NCI-H524 (cell line): Measurements from ENCODE around the gene CALM1.

ENCODE experiments used
- DNase-seq, 2 experiments: peaks; one replicate each; lab custom pipeline; 2025; lab: John Stamatoyannopoulos, UW

The CALM1 gene

DNA sequence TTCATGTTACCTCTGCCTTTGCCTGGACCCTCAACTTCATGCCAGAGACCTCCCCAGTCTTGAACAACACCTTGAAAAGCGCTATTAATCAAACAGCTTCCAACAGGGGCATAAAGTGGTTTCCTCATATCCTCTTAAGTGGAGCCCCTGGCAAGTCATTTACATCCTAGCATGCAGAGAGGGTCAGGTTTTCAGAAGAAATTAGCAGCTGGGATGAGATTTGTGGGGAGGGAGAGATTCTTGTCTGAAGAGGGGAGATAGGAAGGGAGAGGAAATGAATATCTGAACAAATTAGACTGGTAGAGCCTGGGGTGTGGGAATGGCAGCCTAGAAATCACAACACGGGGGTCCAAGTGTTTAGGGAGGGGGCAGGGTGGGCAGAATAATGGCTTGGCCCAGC lies 45.6 kb downstream of the CALM1 start:
- DNase-seq: peak; percentile 60 to 87

DNA sequence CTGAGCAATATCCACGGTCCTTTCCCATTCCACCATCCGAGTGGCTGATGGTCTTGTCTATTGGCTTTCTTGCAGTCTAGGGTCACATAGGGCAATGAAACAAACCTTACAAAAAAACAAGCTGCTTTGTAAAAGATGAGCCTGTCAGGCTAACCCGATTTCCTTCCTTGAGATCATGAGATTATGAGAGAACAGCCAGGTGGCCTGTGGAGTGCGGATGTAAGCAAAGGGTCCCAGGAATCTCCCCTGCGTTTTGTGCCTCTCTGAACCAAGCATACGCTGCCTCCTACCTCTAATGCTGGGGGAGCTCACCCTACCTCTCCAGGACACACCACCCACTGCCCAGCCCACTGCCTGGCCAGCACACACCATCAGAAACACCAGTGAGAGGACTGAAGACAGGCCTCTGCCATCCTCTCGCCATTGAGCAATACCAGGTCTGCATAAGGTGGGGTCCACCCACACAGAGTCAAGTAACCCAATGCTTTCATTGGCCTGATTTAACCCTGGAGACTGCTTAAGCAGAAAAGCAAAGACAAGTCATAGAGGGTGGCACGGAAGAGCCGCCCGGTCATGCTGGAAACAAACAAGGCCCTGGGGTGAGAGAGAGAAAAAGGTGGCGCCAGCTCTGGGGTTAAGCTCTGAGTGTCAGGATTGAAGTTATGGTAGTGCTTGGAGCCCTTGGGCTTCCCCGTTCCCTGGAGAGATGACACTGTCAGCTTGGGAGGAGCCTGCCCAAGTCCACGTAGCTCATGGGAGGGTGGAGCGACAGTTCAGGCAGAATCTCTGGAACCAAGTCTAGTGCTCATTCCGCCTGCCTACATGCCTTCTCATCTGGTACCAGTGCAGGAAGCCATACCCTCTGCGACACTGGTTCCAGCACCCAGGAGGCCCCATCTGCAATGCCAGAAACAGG lies 46.6 kb downstream of the CALM1 start:
- DNase-seq: peak; percentile 58 to 85

DNA sequence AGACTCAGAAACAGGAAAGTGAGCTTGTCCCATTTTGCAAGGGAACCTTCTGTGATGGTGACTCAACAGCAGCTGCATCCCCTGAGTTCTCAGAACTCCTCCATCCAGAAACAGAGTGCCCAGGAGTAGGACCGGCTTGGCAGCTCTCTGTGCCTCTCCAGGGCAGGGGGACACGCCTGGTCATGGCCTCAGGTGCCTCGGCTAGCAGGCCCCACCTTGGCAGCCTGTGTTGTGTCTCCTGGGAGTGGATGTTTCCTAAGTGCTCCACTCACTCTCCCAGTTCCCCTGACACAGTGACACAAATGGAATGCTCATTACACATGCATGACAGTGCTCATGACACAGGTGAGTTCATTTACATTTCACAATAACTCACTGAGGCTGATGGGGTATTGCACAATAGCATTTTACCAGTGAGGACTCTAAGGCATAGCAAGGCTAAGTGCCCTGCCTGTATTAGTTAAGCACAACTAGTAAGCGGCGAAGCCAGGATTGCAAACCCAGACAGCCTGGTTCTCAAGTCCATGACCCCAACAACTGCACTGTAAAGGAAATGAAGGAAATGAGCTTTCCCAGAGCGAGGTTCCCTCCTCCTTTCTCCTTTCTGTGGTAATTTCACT lies 47.4 kb downstream of the CALM1 start:
- no peak for DNase-seq

DNA sequence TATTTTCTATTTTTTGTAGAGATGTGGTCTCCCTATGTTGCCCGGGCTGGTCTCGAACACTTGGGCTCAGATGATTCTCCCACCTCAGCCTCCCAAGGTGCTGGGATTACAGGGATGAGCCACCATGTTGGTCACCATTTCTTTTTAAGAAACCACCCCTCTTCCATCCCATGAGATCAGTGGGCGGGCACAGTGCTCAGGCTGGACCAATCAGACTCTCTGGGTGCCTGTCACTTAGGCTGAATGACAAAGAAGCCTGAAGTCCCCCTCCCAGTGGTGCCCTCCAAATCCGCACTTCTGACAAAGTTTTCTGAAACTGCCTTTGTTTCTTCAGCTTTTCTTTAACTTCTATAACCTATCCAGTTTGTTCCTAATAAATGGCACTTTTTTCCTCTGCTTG lies 48.2 kb downstream of the CALM1 start:
- DNase-seq: no peak

DNA sequence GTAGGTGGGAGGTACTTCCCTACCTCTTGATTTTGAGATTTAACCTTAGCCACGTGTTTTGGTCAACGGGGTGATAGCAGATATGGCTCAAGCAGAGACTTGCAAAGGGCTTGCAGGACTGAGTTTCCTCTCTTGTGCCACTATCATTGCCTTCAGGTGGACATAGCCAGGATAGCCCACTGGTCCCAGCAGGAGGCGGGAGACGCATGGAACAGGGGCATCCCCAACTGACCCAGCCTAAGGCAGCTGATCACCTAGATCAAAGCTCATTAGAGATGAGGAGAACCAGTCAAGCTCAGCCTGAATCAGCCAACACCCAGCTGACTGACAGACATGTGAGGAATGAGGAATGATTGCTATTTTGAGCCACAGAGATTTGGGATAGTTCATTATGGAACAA lies 49.6 kb downstream of the CALM1 start:
- DNase-seq: no peak

DNA sequence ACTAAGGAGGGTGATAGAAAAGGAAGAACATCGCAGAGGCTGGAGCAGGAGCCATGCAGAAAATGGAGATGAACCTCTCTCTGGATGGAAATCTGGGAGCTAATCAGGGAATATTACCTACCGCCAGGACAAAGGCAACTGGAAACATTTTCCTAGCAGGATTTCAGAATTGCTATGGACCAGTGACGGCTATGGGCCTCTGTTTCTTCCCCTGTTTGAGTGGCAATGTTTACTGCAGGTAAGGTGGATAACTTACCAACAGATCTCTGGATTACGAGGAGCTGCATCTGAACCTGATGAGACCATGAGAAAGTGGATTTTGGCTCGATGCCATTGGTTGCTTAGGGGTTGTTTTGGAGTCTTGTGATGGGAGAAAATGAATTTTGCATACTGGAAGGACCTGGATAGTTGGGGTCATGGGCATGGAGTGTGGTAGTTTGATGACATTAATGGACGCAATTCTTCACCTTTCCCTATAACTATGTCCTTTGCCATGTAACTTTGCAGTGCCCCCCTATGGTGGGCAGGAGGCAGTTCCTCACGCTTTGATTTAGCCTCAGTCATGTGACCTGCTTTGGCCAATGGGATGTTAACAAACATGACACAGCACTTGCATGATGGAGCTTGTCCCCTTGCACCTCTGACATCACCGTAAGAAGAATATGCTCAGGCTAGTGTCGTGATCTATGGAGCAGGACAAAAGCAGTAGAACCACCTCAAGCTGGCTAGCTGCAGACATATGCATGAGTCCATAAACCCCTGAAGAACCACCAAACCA lies 51.1 kb downstream of the CALM1 start:
- no peak for DNase-seq

DNA sequence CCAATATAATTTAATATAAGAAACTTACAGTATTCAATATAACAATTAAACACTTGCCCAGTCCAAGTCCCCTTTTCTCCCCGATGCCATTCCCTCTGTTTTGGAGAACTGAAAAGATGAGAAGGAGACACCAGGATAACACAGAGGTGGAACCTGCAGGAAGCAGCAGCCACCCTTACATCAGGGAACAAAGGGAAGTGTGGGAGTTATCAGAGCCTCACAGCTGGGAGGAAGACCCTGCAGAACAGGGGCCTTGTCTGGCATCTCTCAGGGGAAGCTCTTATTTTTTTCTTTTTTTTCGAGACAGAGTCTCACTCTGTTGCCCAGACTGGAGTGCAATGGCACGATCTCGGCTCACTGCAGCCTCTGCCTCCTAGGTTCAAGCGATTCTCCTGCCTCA lies 52.6 kb downstream of the CALM1 start:
- DNase-seq: no peak

DNA sequence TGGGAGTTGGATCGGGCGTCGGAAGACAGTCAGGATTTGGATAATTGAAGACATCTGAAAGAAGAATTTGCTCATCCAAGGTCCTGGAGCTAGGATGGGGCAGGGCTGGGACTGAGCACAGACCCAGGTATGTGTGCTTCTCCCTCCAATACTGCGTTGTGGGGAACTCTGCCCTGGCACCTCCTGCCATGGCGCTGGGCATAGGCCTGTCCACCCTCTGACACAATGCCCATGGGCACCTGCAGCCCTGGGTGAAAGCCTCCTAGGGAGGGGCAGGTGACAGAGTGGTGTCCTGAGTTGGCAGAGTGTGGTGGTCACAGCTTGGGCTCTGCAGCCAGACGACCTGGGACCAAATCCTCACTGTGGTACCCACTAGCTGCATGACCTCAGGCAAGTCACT lies 53.3 kb downstream of the CALM1 start:
- no peak for DNase-seq

DNA sequence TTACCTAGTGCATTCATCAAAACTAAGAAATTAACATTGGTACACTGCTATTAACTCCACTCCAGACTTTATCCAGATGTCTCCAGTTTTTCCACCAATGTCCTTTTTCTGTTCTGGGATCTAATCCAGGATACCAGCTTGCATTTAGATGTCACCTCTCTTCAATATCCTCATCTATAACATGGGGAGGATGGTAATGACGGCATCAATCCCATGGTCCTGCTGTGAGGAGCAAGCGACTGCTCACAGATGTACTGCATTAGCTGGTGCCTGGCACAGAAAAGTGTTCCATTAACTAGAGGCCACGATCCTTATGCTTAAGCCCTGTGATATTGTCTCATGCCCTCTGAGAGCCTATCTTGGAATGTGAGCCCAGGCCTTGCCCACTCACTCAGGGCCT lies 53.8 kb downstream of the CALM1 start:
- DNase-seq: peak; percentile 27 to 51

DNA sequence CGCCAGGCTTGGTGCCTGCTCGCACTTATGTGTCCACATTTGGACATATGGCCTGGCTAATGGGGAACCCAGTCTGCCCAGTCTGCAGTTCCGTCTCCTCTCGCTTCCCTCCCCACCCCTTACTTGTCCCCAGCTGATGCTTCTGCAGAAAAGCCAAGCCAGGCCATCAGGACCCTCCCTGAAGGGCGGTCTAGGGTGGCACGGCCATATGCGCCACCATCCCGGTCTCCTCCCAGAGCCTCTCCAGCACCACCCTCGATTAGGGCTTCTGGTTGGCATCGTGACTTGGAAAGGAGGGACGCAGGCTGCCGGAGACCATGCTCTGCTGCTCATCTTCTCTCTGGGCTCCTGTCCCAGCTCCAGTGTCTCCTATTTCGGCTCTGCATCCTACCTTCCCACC lies 54.6 kb downstream of the CALM1 start:
- no peak for DNase-seq

DNA sequence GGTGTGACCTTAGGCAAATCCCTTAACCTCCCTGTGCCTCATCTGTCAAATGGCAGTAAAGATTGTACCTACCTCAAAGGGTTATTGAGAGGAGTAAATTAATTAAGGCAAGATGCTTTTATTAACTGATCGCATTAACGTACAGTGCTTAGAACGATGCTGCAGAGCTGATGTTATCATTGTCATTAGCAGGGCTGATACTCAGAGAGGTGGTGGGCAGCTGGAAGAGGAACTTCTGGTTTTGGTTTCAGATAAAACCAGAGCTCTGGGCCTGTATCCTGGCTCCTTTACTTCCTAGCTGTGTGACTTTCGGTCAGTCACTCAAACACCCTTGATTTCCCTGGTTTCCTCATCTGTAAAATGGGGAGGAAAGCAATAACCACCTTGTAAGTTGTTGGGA lies 55.1 kb downstream of the CALM1 start:
- DNase-seq: no peak

DNA sequence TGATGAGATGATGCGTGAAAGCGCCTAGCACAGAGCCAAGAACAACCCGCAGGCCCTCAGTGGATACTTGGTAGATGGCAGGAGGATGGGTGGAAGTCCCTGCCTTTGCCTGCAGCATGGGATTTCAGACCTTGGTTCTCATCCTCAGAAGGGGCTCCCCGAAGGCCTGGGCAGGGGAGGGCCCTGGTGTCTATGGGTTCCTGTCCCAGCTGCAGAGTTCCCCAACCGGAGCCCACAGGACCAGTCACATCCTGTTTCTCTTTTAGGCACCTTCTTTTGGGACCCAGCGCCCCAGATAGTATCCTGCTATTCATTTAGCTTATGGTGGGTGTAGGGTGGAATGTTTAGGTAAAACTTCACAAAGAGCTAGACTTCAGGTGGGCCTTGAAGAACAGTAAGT lies 55.5 kb downstream of the CALM1 start:
- DNase-seq: no peak

DNA sequence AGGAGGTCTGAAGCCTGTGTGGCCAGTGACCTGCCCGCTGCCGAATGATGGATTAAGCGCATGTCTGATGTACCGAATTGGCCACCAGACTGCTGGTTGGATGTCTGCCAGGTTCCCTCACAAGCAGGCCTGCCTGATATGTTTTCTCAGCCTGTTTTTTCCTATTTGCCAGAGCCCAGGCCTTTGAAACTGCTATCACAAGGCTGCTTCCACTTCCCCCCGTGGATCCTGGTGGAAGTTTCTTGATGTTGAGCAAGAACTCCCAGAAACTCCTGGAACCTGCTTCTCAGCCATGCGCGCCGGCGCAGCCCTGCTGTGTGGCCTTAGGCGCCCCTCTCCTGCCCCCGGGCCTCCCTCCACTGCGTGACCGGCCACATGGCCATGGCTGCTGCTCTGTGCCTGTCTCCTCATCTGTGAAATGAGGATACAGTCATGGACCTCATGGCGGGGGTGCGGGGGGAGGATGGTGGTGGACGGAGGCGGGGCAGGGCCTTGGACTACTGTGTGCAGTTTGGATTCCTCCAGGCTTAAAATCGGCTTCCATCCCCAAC lies 56.6 kb downstream of the CALM1 start:
- DNase-seq: peak; percentile 33 to 74

DNA sequence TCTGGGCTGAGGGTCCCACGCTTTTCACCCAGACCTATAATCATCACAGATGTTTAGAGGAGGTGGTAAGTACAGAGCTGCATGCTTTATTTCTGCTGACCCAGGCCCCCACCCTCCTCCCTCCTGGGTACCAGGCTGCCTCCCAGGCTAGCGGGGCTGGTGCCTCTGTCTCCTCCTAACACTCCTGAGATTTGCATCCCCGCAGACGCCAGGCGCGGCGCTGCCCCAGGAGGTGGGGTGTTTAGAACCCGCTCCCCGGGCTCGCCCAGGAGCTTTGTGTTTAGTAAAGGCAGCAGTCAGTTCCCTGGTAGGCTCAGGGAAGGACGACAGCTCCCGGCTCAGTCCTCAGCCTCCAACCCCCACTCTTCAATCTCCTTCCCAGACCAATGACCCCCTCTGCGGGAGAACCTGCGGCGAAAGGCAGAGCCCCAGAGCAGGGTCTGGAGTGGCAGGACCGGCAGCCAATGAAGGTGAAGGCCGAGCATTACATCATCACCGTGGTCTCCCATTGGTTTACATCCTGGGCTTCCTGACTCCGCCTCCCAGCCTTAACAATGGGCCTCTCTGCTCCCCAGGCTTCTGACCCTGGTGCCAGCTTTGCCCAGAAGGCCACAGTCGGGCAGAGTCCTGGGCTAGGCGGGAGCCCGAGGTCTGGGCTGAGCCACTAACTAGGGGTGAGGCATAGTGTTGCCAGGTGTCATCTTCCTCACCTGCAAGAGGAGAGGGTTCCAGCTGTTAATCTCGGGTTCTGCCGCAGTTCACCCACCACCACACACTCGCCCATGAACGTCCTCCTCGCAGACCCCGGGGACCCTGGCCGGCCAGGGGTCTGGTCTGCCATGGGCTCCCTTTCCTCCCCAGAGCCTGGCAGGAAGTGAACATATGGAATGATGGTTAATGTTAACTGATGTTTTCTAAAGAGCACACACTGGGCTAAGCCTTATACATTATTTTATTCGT lies 57.5 kb downstream of the CALM1 start:
- peak in 1 of 2 experiments; percentile 53 for DNase-seq

DNA sequence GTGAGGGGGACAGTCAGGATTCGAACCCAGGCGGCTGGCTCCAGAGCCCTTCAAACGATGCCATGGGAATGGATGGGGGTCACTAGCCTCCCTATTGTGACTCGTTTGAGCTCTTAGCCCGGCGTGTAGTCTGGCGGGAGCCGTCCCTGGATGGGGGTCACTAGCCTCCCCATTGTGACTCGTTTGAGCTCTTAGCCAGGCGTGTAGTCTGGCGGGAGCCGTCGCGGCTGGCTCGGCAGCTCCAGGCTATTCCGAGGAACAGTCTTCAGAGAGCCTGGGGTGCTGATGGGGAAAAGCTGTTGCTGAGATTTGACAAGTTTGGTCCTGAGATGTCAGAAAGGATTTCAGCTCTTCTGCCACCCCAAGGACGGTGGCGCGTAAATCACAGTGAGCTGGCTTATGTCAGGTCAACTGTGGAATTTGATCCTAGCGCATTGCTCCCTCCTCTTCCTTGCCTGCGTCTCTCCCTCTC lies 58.3 kb downstream of the CALM1 start:
- DNase-seq: peak in 1 of 2 experiments; percentile 25

DNA sequence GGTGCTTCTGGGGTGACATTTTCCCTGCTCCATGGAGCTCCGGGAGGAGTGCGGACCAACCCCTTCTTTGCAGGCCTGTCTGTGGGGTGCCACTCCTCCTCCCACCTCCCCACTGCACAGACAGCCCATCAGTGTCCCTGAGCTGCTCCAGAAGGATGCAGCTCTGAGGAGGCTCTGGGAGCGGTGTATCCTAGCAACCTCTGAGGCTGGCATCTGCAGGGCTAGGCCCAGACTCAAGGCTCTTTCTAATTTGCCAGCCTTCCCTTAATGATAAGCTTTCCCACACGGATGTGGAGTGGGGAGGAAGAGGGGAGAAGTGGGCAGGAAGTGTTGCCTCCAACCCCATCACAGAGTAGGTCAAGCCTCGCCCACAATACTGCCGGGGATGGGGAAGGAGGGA lies 59.7 kb downstream of the CALM1 start:
- DNase-seq: peak; percentile 56 to 79

DNA sequence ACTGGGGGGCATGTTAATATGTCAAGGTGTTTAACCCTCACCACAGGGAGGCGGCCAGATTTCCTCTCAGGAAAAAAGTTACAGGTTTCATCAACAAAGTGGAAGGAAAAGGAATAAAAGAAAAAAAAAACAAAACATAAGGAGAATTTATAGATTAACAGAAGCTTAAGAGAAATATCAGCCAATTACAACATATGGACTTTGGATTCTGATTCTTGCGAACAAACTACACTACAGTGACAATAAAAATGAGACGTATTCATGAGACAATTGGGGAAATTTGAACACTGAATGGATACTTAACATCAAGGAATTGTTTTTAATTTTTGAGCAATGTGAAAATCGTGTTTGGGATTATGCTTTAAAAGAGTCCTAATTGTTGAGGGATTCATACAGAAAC lies 60.4 kb downstream of the CALM1 start:
- no peak for DNase-seq
